Neural progenitor cell (in vitro differentiated cells): ENCODE measurements around the gene PRODH2. TPM values are rescaled to one million over a fixed set of nuclear protein-coding genes. Genes with fewer than 3 reads are reported as not detected.

ENCODE experiments used
- DNase-seq: peaks from one replicate; pipeline ENCODE4 v3.0.0-alpha.2; 2016; ENCODE audit warnings: low spot score
- H2AFZ ChIP-seq: fragments of 200-600 bp; sonication (generic); replicated peaks from 2 replicates; pipeline ENCODE4 v1.6.1; 2016; ENCODE audit warnings: antibody characterized with exemption
- H3F3A ChIP-seq: fragments of 200-600 bp; sonication (generic); 2 replicates; pipeline ENCODE4 v1.6.1; 2016; ENCODE audit warnings: antibody characterized with exemption, low read depth
- H3K27ac ChIP-seq: fragments of 200-600 bp; sonication (generic); 2 replicates; pipeline ENCODE4 v1.5.1; 2016; ENCODE audit warnings: mild to moderate bottlenecking
- H3K27me3 ChIP-seq: fragments of 200-600 bp; sonication (generic); 2 replicates; pipeline ENCODE4 v1.6.1; 2016; ENCODE audit warnings: mild to moderate bottlenecking, moderate library complexity
- H3K36me3 ChIP-seq: fragments of 200-600 bp; sonication (generic); 2 replicates; pipeline ENCODE4 v1.5.1; 2016
- H3K4me1 ChIP-seq: fragments of 200-600 bp; sonication (generic); 2 replicates; pipeline ENCODE4 v1.6.1; 2016; ENCODE audit warnings: mixed run types
- H3K4me2 ChIP-seq: fragments of 200-600 bp; sonication (generic); 2 replicates; pipeline ENCODE4 v1.6.1; 2016
- H3K4me3 ChIP-seq: fragments of 200-600 bp; sonication (generic); 2 replicates; pipeline ENCODE4 v1.5.1; 2016
- H3K79me2 ChIP-seq: fragments of 200-600 bp; sonication (generic); 2 replicates; pipeline ENCODE4 v1.6.1; 2016; ENCODE audit warnings: low read depth
- H3K9ac ChIP-seq: fragments of 200-600 bp; sonication (generic); 2 replicates; pipeline ENCODE4 v1.6.1; 2016
- H3K9me3 ChIP-seq: fragments of 200-600 bp; sonication (generic); 2 replicates; pipeline ENCODE4 v1.5.1; 2016; ENCODE audit warnings: low read depth
- H4K20me1 ChIP-seq: fragments of 200-600 bp; sonication (generic); 2 replicates; pipeline ENCODE4 v1.6.1; 2016; ENCODE audit warnings: low read depth
- H3K27ac Mint-ChIP-seq: 3 replicates; pipeline ENCODE4 v1.8.0; 2021; ENCODE audit warnings: mixed read lengths
- H3K27me3 Mint-ChIP-seq: 2 replicates; pipeline ENCODE4 v1.8.0; 2022; ENCODE audit warnings: low read depth, mild to moderate bottlenecking, inconsistent platforms, moderate library complexity, mixed read lengths; ENCODE audit not compliant: insufficient read depth
- H3K36me3 Mint-ChIP-seq: 3 replicates; pipeline ENCODE4 v1.8.0; 2021; ENCODE audit warnings: mixed read lengths
- H3K4me1 Mint-ChIP-seq: 3 replicates; pipeline ENCODE4 v1.8.0; 2021; ENCODE audit warnings: mixed read lengths
- H3K4me3 Mint-ChIP-seq: 3 replicates; pipeline ENCODE4 v1.8.0; 2021; ENCODE audit warnings: mild to moderate bottlenecking, moderate library complexity, mixed read lengths
- H3K9me3 Mint-ChIP-seq: 3 replicates; pipeline ENCODE4 v1.8.0; 2020; ENCODE audit warnings: mixed read lengths
- CTCF ChIP-seq: fragments of 200-600 bp; sonication (generic); IDR thresholded peaks from 2 replicates; pipeline ENCODE4 v1.5.1; 2017; ENCODE audit warnings: antibody characterized with exemption, mild to moderate bottlenecking
- EZH2 ChIP-seq: fragments of 200-600 bp; sonication (generic); IDR thresholded peaks from 2 replicates; pipeline ENCODE4 v1.6.1; 2017; ENCODE audit warnings: antibody characterized with exemption, mild to moderate bottlenecking, moderate library complexity
- EZH2phosphoT487 ChIP-seq: fragments of 200-600 bp; sonication (generic); IDR thresholded peaks from 2 replicates; pipeline ENCODE4 v1.6.1; 2017; ENCODE audit warnings: antibody characterized with exemption
- total RNA-seq: library from RNA; depleted of rRNA; stranded (reverse); fragments of >200 nt; gene quantifications from 2 replicates; pipeline ENCODE4 v1.2.3, GENCODE V29; 2015; ENCODE audit warnings: low replicate concordance

The PRODH2 gene
- total RNA-seq, 1 donor from 2014 or later, result not detected

- Histone ChIP-seq H2AFZ (no peak overlapping the region), H3K27ac (no peak overlapping the region), H3K79me2 (no peaks in the 10 kb centered on the region), H3F3A (no peaks in the 10 kb centered on the region), H3K4me1 (peaks cover 5% of the 10 kb centered on the region), H4K20me1 (no peaks in the 10 kb centered on the region), H3K4me2 (no peak overlapping the region), H3K36me3 (no peaks in the 10 kb centered on the region), H3K9ac (no peak overlapping the region), H3K27me3 (peaks cover 41% of the 10 kb centered on the region), H3K4me3 (no peak overlapping the region), H3K9me3 (no peaks in the 10 kb centered on the region)
- no peak overlapping the region for H3K27ac Mint-ChIP-seq
- H3K27me3 Mint-ChIP-seq, result peaks cover 33% of the 10 kb centered on the region
- H3K4me1 Mint-ChIP-seq, result peaks cover 5% of the 10 kb centered on the region
- no peaks in the 10 kb centered on the region for H3K36me3 Mint-ChIP-seq
- no peaks in the 10 kb centered on the region for H3K9me3 Mint-ChIP-seq
- DNase-seq, result no peak
- TF ChIP-seq CTCF, result no peak
- TF ChIP-seq EZH2phosphoT487, result no peak
- no peak for TF ChIP-seq EZH2
- no peak overlapping the region for H3K4me3 Mint-ChIP-seq
Observed at GRCh38 chr19:35793381-35794165, 19.1 kb downstream of the PRODH2 start.

GRCh38 chr19:35792888-35793287, 19.8 kb downstream of the PRODH2 start:
- Histone ChIP-seq H3K4me1 (peaks cover 5% of the 10 kb centered on the region), H3K9ac (no peak overlapping the region), H3K27me3 (peaks cover 35% of the 10 kb centered on the region), H3K27ac (no peak overlapping the region), H3K79me2 (no peaks in the 10 kb centered on the region), H2AFZ (no peak overlapping the region), H3F3A (no peaks in the 10 kb centered on the region), H4K20me1 (no peaks in the 10 kb centered on the region), H3K36me3 (no peaks in the 10 kb centered on the region), H3K4me3 (no peak overlapping the region), H3K4me2 (no peak overlapping the region), H3K9me3 (no peaks in the 10 kb centered on the region)
- Mint-ChIP-seq H3K4me1 (peaks cover 5% of the 10 kb centered on the region), H3K36me3 (peaks cover 1% of the 10 kb centered on the region), H3K27ac (no peak overlapping the region), H3K27me3 (peaks cover 29% of the 10 kb centered on the region), H3K4me3 (no peak overlapping the region), H3K9me3 (no peaks in the 10 kb centered on the region)
- no peak for DNase-seq
- TF ChIP-seq EZH2phosphoT487, result no peak
- no peak for TF ChIP-seq EZH2
- no peak for TF ChIP-seq CTCF

GRCh38 chr19:35792312-35792711, 20.3 kb downstream of the PRODH2 start:
- no peaks in the 10 kb centered on the region for H3F3A ChIP-seq
- Mint-ChIP-seq H3K27me3 (peaks cover 25% of the 10 kb centered on the region), H3K4me1 (peaks cover 5% of the 10 kb centered on the region), H3K27ac (no peak overlapping the region), H3K9me3 (no peaks in the 10 kb centered on the region), H3K36me3 (peaks cover 1% of the 10 kb centered on the region), H3K4me3 (no peak overlapping the region)
- no peak overlapping the region for H2AFZ ChIP-seq
- TF ChIP-seq EZH2 (no peak), EZH2phosphoT487 (no peak), CTCF (no peak)
- H3K4me2 ChIP-seq, result no peak overlapping the region
- no peaks in the 10 kb centered on the region for H3K79me2 ChIP-seq
- DNase-seq, result no peak
- no peak overlapping the region for H3K9ac ChIP-seq
- peaks cover 29% of the 10 kb centered on the region for H3K27me3 ChIP-seq
- H4K20me1 ChIP-seq, result no peaks in the 10 kb centered on the region
- H3K27ac ChIP-seq, result no peak overlapping the region
- H3K9me3 ChIP-seq, result no peaks in the 10 kb centered on the region
- peaks cover 5% of the 10 kb centered on the region for H3K4me1 ChIP-seq
- no peak overlapping the region for H3K4me3 ChIP-seq
- H3K36me3 ChIP-seq, result no peaks in the 10 kb centered on the region
